Stomach (tissue), 9 donors: Measurements from ENCODE around the gene LRRC30. TPM values are rescaled to one million over a fixed set of nuclear protein-coding genes. Genes with fewer than 3 reads are reported as not detected.

ENCODE experiments used
- DNase-seq, 2 donors: peaks; one replicate each; pipeline versions ENCODE4 v3.0.0 to v3.0.0-alpha.2; 2013 to 2019
- H3K27ac ChIP-seq, 5 donors: fragments of 200-600 bp in 4 of 5; sonication (generic) in 4 of 5; one replicate each; pipeline ENCODE4 v1.5.1; 2013 to 2019; ENCODE audit warnings: mild to moderate bottlenecking in 1 of 5, moderate library complexity in 1 of 5
- H3K27me3 ChIP-seq, 3 donors: fragments of 200-600 bp; sonication (generic); one replicate each; pipeline ENCODE4 v1.5.1; 2017 to 2019; ENCODE audit warnings: mixed run types in 1 of 3
- H3K36me3 ChIP-seq, 4 donors: fragments of 200-600 bp; sonication (generic); 1 replicate in 3 of 4; 2 replicates in 1 of 4; pipeline ENCODE4 v1.5.1; 2016 to 2019
- H3K4me1 ChIP-seq, 4 donors: fragments of 200-600 bp; sonication (generic); one replicate each; pipeline ENCODE4 v1.5.1; 2016 to 2019
- H3K4me3 ChIP-seq, 4 donors: fragments of 200-600 bp; sonication (generic) in 3 of 4; one replicate each; pipeline ENCODE4 v1.5.1; 2016 to 2019; ENCODE audit warnings: mild to moderate bottlenecking in 1 of 4
- H3K9me3 ChIP-seq, 4 donors: fragments of 200-600 bp; sonication (generic); one replicate each; pipeline ENCODE4 v1.5.1; 2016 to 2019
- CTCF ChIP-seq, 7 experiments: fragments of 450-650 bp in 4 of 7; fragments of 200-600 bp in 3 of 7; sonication (generic) in 3 of 7; IDR thresholded peaks; one replicate each; pipeline ENCODE4 v1.5.1; 2016 to 2019; ENCODE audit warnings: antibody characterized with exemption in 7 of 7, control low read depth in 2 of 7, mild to moderate bottlenecking in 1 of 7
- EP300 ChIP-seq: sonication (generic); formaldehyde crosslinking; IDR thresholded peaks from one replicate; pipeline ENCODE4 v1.6.1; 2017; ENCODE audit warnings: antibody characterized with exemption
- POLR2A ChIP-seq, 4 donors: fragments of 450-650 bp; IDR thresholded peaks; one replicate each; pipeline ENCODE4 v1.6.1; 2016; ENCODE audit warnings: antibody characterized with exemption in 4 of 4, control low read depth in 2 of 4, mild to moderate bottlenecking in 1 of 4, moderate library complexity in 1 of 4
- POLR2AphosphoS5 ChIP-seq, 3 donors: sonication (generic); formaldehyde crosslinking; IDR thresholded peaks; one replicate each; pipeline ENCODE4 v1.6.1; 2016; ENCODE audit warnings: antibody characterized with exemption in 3 of 3
- WGBS, 5 donors: extraction: QIAGEN DNeasy Blood & Tissue Kit in 3 of 5; methylation state at CpG; one replicate each; pipeline versions ENCODE4 v1.1.5 to v1.1.7; 2013 to 2018; 5-methylcytosine and 5-hydroxymethylcytosine counted together
- intact Hi-C: fragments of 100-400 bp; cut with DNase I; formaldehyde crosslinking; loops from one replicate; pipeline ENCODE4 v1.15.1; 2023; ENCODE audit warnings: low total_unique reads
- polyA plus RNA-seq, 3 donors: library from polyadenylated mRNA; stranded (reverse); fragments of 200-250 nt; gene quantifications; one replicate each; pipeline ENCODE4 v1.2.3, GENCODE V29; 2013
- total RNA-seq, 5 donors: library from RNA; depleted of rRNA; stranded (reverse); fragments of >200 nt; gene quantifications; one replicate each; pipeline versions ENCODE4 v1.1.0 to v1.2.3, GENCODE V29; 2014 to 2016
- donor health status: healthy with polysubstance abuse.
- donor health status: Bipolar disorder and iron deficiency.
- donor health status: healthy.

The LRRC30 gene
- total and polyA plus RNA-seq, 8 donors: not detected

GRCh38 chr18:7221424-7222155 is 9.3 kb upstream of the LRRC30 start:
- Histone ChIP-seq H3K27me3 (no peaks in the 10 kb centered on the region), H3K27ac (no peak overlapping the region), H3K4me1 (no peaks in the 10 kb centered on the region), H3K9me3 (no peaks in the 10 kb centered on the region), H3K36me3 (no peaks in the 10 kb centered on the region), H3K4me3 (no peak overlapping the region)
- WGBS, 5 donors: 45 to 61% (median 54%) methylated on average over 5 of the region's 5 CpGs
- TF ChIP-seq POLR2AphosphoS5 (IDR thresholded peaks at IDR 0.05): no peak
- no peak for TF ChIP-seq POLR2A (IDR thresholded peaks at IDR 0.05)
- TF ChIP-seq CTCF (IDR thresholded peaks at IDR 0.05): peak in 5 of 7 experiments; percentile 23 to 44 (median 30)
- TF ChIP-seq EP300: no peak
- peak in 1 of 2 donors; percentile 75 for DNase-seq
- intact Hi-C loops: no loop called here

GRCh38 chr18:7224198-7224597 is 6.7 kb upstream of the LRRC30 start:
- Histone ChIP-seq H3K27me3 (no peaks in the 10 kb centered on the region), H3K4me1 (no peaks in the 10 kb centered on the region), H3K4me3 (no peak overlapping the region), H3K27ac (no peak overlapping the region), H3K9me3 (no peaks in the 10 kb centered on the region), H3K36me3 (no peaks in the 10 kb centered on the region)
- intact Hi-C loops: no loop called here
- WGBS, 5 donors: 55 to 61% (median 60%) methylated on average over 3 of the region's 3 CpGs
- TF ChIP-seq POLR2A (IDR thresholded peaks at IDR 0.05): no peak
- TF ChIP-seq POLR2AphosphoS5 (IDR thresholded peaks at IDR 0.05): no peak
- no peak for TF ChIP-seq CTCF (IDR thresholded peaks at IDR 0.05)
- no peak for TF ChIP-seq EP300
- no peak for DNase-seq

DNA sequence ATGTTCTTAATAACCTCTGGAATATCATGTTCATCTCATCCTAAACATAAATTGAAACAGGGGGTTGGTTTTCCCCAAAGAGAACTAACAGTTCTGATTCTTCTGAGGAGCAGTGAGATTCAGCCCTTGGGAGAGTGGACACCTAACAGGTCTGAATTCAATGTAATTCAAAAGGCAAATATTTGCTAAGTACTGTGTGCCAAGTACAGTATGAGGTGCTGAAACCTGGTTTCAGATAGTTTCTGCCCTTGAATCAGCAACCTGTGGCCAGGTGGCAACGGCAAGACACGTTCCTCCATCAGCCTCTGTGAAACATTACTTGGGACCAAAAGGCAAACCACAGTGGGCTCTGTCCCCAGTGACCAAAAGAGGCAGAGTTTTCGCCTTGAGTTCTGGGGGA is 1.3 kb downstream of the LRRC30 start:
- Histone ChIP-seq H3K4me3 (no peak overlapping the region), H3K27ac (no peak overlapping the region), H3K36me3 (no peaks in the 10 kb centered on the region), H3K9me3 (no peaks in the 10 kb centered on the region), H3K4me1 (no peaks in the 10 kb centered on the region), H3K27me3 (peaks cover 0 to 5% (median 0%) of the 10 kb centered on the region in 3 donors)
- TF ChIP-seq CTCF (IDR thresholded peaks at IDR 0.05) (no peak), POLR2AphosphoS5 (IDR thresholded peaks at IDR 0.05) (no peak), POLR2A (IDR thresholded peaks at IDR 0.05) (no peak), EP300 (no peak)
- intact Hi-C loops: no loop called here
- no peak for DNase-seq
- WGBS, 5 donors: 55 to 78% (median 57%) methylated on average over 3 of the region's 3 CpGs

DNA sequence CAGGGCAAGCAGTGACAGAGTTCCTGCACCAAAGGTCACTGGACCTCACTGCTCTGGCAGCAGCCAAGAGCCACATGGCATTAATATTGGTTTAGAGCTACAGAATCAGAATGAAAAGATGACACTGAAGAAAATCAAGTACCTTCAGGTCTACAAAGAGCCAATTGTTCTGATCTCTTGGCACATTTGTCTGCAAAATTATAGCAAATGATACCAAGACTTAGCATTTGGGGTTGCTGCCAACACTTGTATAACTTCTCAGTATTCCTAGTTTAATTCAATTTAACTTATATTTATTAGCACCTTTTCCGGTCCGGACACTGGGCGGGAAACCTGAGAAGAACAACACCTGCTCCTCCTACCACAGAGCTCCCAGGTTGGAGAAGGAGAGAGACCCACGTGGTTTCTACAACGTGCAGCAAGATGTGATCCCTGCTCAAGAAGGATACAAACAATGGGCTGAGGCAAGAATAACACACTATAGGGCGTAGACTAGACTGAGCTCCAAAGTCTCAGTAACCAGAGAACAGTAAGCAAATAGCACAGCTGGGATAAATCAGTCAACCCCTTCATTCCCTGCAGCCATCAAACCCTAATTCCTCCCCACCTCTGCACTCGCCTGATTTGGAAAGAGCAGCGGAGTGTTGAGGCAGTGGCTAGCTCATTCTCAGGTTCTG is 2.4 kb downstream of the LRRC30 start:
- Histone ChIP-seq H3K4me1 (no peaks in the 10 kb centered on the region), H3K9me3 (no peaks in the 10 kb centered on the region), H3K4me3 (no peak overlapping the region), H3K27ac (no peak overlapping the region), H3K27me3 (peaks cover 0 to 5% (median 0%) of the 10 kb centered on the region in 3 donors), H3K36me3 (no peaks in the 10 kb centered on the region)
- 50 to 67% (median 60%) methylated on average over 8 of the region's 8 CpGs for WGBS, 5 donors
- DNase-seq: no peak
- TF ChIP-seq CTCF (IDR thresholded peaks at IDR 0.05): no peak
- TF ChIP-seq EP300: no peak
- TF ChIP-seq POLR2A (IDR thresholded peaks at IDR 0.05): no peak
- intact Hi-C loops: no loop called here
